K562 (cell line): ENCODE results near the gene CFAP20DC. TPM values are rescaled to one million over a fixed set of nuclear protein-coding genes. Genes with fewer than 3 reads are reported as not detected.
"Not testable (repeated sequence)": the region's sequence is repeated elsewhere in the genome, so short reads cannot be mapped to it uniquely, and the experiment has no call there.

Experiments
- ATAC-seq: fragments of 200-7000 bp; cut with Tn5 transposase; 3 replicates; pipeline ENCODE4 v1.9.1; 2020; ENCODE audit warnings: moderate library complexity
- BruUV-seq: library from RNA; stranded (reverse); fragments of 400-500 nt; replicated peaks from 2 replicates; lab custom pipeline; 2021; lab: Mats Ljungman, UMichigan
- CTCF ChIA-PET: fragments of 300-600 bp; formaldehyde crosslinking; extraction: SDS; loops from one replicate; lab custom pipeline; 2021; ENCODE audit warnings: low intra/inter-chr PET ratio; lab: Yijun Ruan, JAX
- POLR2A ChIA-PET: fragments of 300-600, 350-650 bp; sonication (Branson Sonifier 250); formaldehyde crosslinking; extraction: SDS; loops from one replicate; lab custom pipeline; 2021; ENCODE audit warnings: antibody characterized with exemption, inconsistent platforms; lab: Yijun Ruan, JAX
- DNase-seq, 4 experiments: peaks; one replicate each; pipeline versions ENCODE4 v3.0.0 to v3.0.0-alpha.2; 2011 to 2018; ENCODE audit warnings: low spot score in 3 of 4, mixed read lengths in 3 of 4; ENCODE audit errors: extremely low read depth in 1 of 4
- FAIRE-seq: peaks from 2 replicates; lab custom pipeline; 2011; peaks lifted over from hg19 to GRCh38; lab: Jason Lieb, UNC
- H2AFZ ChIP-seq: 2 replicates; pipeline ENCODE4 v1.6.0; 2011; ENCODE audit warnings: low read depth, low read length, control low read depth, inconsistent platforms
- H3K27ac ChIP-seq: fragments of 200-600 bp; 3 replicates; pipeline ENCODE4 v1.8.0; 2011; ENCODE audit warnings: low read depth, mild to moderate bottlenecking, control low read depth, inconsistent platforms, low read length, moderate library complexity, mixed read lengths; ENCODE audit errors: extremely low read depth
- H3K27me3 ChIP-seq, 2 experiments: fragments of 300-600 bp in 1 of 2; 2 replicates in 1 of 2; 3 replicates in 1 of 2; pipeline versions ENCODE4 v1.6.0 to v1.8.0; 2011; ENCODE audit warnings: inconsistent platforms in 2 of 2, low read length in 2 of 2, mild to moderate bottlenecking in 1 of 2, mixed read lengths in 1 of 2, moderate library complexity in 1 of 2; ENCODE audit not compliant: control insufficient read depth in 2 of 2, insufficient read depth in 2 of 2
- H3K36me3 ChIP-seq: fragments of 300-600 bp; 3 replicates; pipeline ENCODE4 v1.8.0; 2011; ENCODE audit warnings: mild to moderate bottlenecking, low read length, inconsistent platforms; ENCODE audit not compliant: control insufficient read depth, insufficient read depth
- H3K4me1 ChIP-seq, 2 experiments: fragments of 200-600 bp in 1 of 2; replicated peaks in 1 of 2; 2 replicates in 1 of 2; 3 replicates in 1 of 2; pipeline versions ENCODE4 v1.5.1 to v1.8.0; 2011; ENCODE audit warnings: inconsistent platforms in 2 of 2, low read length in 2 of 2, mild to moderate bottlenecking in 1 of 2, mixed read lengths in 1 of 2, moderate library complexity in 1 of 2; ENCODE audit not compliant: control insufficient read depth in 2 of 2, insufficient read depth in 2 of 2
- H3K4me2 ChIP-seq: 2 replicates; pipeline ENCODE4 v1.6.1; 2011; ENCODE audit warnings: low read length, control low read depth, inconsistent platforms, mixed read lengths; ENCODE audit not compliant: insufficient read depth
- H3K4me3 ChIP-seq: fragments of 200-600 bp; sonication (generic), shearing (Covaris generic); 2 replicates; pipeline ENCODE4 v1.5.1; 2016; ENCODE audit warnings: control low read depth, inconsistent platforms
- H3K79me2 ChIP-seq: fragments of 200-600 bp; 3 replicates; pipeline ENCODE4 v1.8.0; 2011; ENCODE audit warnings: low read length, inconsistent platforms; ENCODE audit not compliant: control insufficient read depth, insufficient read depth
- H3K9ac ChIP-seq, 2 experiments: 2 replicates each; pipeline versions ENCODE4 v1.6.0 to v1.6.1; 2011; ENCODE audit warnings: low read depth in 2 of 2, low read length in 2 of 2, control low read depth in 1 of 2, inconsistent platforms in 1 of 2, mild to moderate bottlenecking in 1 of 2, mixed read lengths in 1 of 2; ENCODE audit not compliant: insufficient read depth in 1 of 2
- H3K9me1 ChIP-seq: one replicate; pipeline ENCODE4 v1.6.0; 2011; ENCODE audit warnings: inconsistent platforms, mild to moderate bottlenecking, low read length, moderate library complexity; ENCODE audit not compliant: control insufficient read depth, insufficient read depth
- H3K9me3 ChIP-seq: replicated peaks from 2 replicates; pipeline ENCODE4 v1.5.1; 2011; ENCODE audit warnings: low read depth, low read length, inconsistent platforms; ENCODE audit not compliant: control insufficient read depth, insufficient read depth
- H4K20me1 ChIP-seq: replicated peaks from 2 replicates; pipeline ENCODE4 v1.6.1; 2011; ENCODE audit warnings: low read length, inconsistent platforms, mixed read lengths; ENCODE audit not compliant: control insufficient read depth, insufficient read depth
- ETS2 ChIP-seq: IDR thresholded peaks from 2 replicates; pipeline ENCODE4 v1.6.1; 2016; ENCODE audit warnings: borderline replicate concordance, missing genetic modification characterization, mild to moderate bottlenecking, moderate library complexity, missing compliant biosample characterization; ENCODE audit not compliant: poor library complexity, severe bottlenecking
- KDM5B ChIP-seq: fragments of 200-600 bp; sonication (generic); IDR thresholded peaks from 2 replicates; pipeline ENCODE4 v1.6.1; 2012; ENCODE audit warnings: low read depth, mild to moderate bottlenecking, moderate library complexity, low read length, control low read depth, inconsistent platforms; ENCODE audit not compliant: insufficient replicate concordance
- SIRT6 ChIP-seq: IDR thresholded peaks from one replicate; pipeline ENCODE4 v1.6.1; 2012; ENCODE audit warnings: low read depth, mild to moderate bottlenecking, control low read depth, inconsistent platforms, low read length, moderate library complexity
- SOX6 ChIP-seq: fragments of 450-650 bp; IDR thresholded peaks from 2 replicates; pipeline ENCODE4 v1.6.1; 2014; ENCODE audit warnings: mild to moderate bottlenecking
- ZNF146 ChIP-seq: IDR thresholded peaks from one replicate; pipeline ENCODE4 v1.6.1; 2018; ENCODE audit warnings: missing compliant biosample characterization; ENCODE audit not compliant: unreplicated experiment
- WGBS: fragments of 100-300 bp; shearing (Covaris generic); methylation state at CpG from one replicate; pipeline ENCODE4 v1.1.6; 2016; ENCODE audit warnings: low coverage, mixed read lengths; ENCODE audit not compliant: insufficient coverage; ENCODE audit errors: missing lambda C conversion rate; 5-methylcytosine and 5-hydroxymethylcytosine counted together
- in situ Hi-C: fragments of 300-500 bp; cut with MboI; formaldehyde crosslinking; loops from 4 replicates; pipeline ENCODE4 v1.15.0; 2018; ENCODE audit warnings: inconsistent platforms, mixed read lengths
- intact Hi-C: fragments of 100-400 bp; cut with micrococcal nuclease; formaldehyde crosslinking; loops from 2 replicates; pipeline ENCODE4 v1.14.2; 2022
- polyA plus RNA-seq, 8 experiments: library from polyadenylated mRNA; depleted of rRNA in 4 of 8; stranded (reverse) in 5 of 8; unstranded in 3 of 8; fragments of >200 nt; fragmentation: Nextera tagmentation in 2 of 8; fragmentation: Illumina TruSeq in 1 of 8; extraction: Ambion mirVana in 2 of 8; extraction: Trizol in 1 of 8; gene quantifications; 2 replicates each; pipeline versions ENCODE4 v1.2.1 to v1.2.3, GENCODE V29; 2011 to 2014; ENCODE audit warnings: inconsistent platforms in 1 of 8, missing spikeins in 1 of 8
- total RNA-seq, 7 experiments: library from RNA; depleted of rRNA in 6 of 7; stranded (reverse); fragments of >200 nt in 6 of 7; fragmentation: Illumina TruSeq in 2 of 7; extraction: Trizol in 2 of 7; gene quantifications; 2 replicates each; pipeline versions ENCODE4 v1.2.1 to v1.2.3, GENCODE V29; 2011 to 2021; ENCODE audit warnings: low replicate concordance in 1 of 7
- TF ChIP-seq, protein P1 (sequence below): fragments of 450-650 bp; IDR thresholded peaks from 2 replicates; pipeline ENCODE4 v1.7.0; 2016; ENCODE audit warnings: borderline replicate concordance
- TF ChIP-seq, protein P2 (sequence below): fragments of 450-650 bp; IDR thresholded peaks from 2 replicates; pipeline ENCODE4 v1.6.1; 2017; ENCODE audit warnings: mild to moderate bottlenecking, moderate library complexity

Gene CFAP20DC
- total and polyA plus RNA-seq, 9 of the 15 experiments (the other 6 are each of a cell fraction or from before 2014, with no cell fraction given), result 1.6 to 5.9 (median 4.6) TPM

DNA sequence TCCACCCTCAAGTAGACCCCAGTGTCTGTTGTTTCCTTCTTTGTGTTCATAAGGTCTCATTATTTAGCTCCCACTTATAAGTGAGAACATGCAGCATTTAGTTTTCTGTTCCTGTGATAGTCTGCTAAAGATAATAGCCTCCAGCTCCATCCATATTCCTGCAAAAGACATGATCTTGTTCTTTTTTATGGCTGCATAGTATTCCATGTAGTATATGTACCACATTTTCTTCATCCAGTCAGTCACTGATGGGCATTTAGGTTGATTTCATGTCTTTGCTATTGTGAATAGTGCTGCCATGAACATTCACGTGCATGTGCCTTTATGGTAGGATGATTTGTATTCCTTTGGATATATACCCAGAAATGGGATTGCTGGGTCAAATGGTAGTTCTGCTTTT is 82.0 kb downstream of the CFAP20DC start:
- CTCF ChIA-PET, H3K9me3 ChIP-seq, H3K9ac ChIP-seq, FAIRE-seq, H3K4me3 ChIP-seq, BruUV-seq, H4K20me1 ChIP-seq, H3K4me1 ChIP-seq, H2AFZ ChIP-seq, in situ Hi-C loops, H3K36me3 ChIP-seq, H3K9me1 ChIP-seq, POLR2A ChIA-PET, H3K79me2 ChIP-seq, intact Hi-C loops, ATAC-seq, DNase-seq, H3K27me3 ChIP-seq, H3K27ac ChIP-seq, H3K4me2 ChIP-seq: not testable (repeated sequence)
- 11% methylated on average over 1 of the region's 1 CpG for WGBS
- peak; percentile 81 for TF ChIP-seq ZNF146 (CRISPR knock-in tag)

DNA sequence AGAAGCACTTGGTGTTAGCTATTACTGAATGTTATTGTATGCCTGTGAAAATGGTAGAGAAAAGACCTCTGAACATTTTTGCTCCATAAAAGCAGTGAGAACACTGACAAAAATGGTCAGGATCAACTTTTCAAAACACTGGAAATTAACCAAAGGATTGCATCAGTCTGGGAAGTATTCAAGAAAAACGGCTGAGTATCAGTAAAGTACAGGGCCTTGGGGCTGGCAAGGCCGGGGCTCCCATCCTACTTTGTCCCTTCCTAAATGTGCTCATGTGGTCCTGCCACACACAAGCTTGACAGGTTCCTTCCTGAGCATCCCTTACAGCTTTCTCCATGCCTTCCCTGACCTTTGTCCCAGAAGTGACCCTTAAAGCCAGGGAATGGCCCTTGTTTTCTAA is 84.0 kb downstream of the CFAP20DC start:
- CTCF ChIA-PET, result no interaction called here
- POLR2A ChIA-PET, result interaction anchor here (0.7 kb wide), 1 partner anchor 1668 kb away, joined by 3 read pairs; no protein-coding TSS in a partner anchor
- no TSS peak for BruUV-seq

More for the DNA sequence above, 84.0 kb downstream of the CFAP20DC start:
- TF ChIP-seq KDM5B, result no peak
- TF ChIP-seq SIRT6, result no peak
- TF ChIP-seq, protein P1, sequence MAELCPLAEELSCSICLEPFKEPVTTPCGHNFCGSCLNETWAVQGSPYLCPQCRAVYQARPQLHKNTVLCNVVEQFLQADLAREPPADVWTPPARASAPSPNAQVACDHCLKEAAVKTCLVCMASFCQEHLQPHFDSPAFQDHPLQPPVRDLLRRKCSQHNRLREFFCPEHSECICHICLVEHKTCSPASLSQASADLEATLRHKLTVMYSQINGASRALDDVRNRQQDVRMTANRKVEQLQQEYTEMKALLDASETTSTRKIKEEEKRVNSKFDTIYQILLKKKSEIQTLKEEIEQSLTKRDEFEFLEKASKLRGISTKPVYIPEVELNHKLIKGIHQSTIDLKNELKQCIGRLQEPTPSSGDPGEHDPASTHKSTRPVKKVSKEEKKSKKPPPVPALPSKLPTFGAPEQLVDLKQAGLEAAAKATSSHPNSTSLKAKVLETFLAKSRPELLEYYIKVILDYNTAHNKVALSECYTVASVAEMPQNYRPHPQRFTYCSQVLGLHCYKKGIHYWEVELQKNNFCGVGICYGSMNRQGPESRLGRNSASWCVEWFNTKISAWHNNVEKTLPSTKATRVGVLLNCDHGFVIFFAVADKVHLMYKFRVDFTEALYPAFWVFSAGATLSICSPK, result no peak
- no peak for TF ChIP-seq SOX6
- no peak for TF ChIP-seq ETS2 (tag)
- TF ChIP-seq, protein P2, sequence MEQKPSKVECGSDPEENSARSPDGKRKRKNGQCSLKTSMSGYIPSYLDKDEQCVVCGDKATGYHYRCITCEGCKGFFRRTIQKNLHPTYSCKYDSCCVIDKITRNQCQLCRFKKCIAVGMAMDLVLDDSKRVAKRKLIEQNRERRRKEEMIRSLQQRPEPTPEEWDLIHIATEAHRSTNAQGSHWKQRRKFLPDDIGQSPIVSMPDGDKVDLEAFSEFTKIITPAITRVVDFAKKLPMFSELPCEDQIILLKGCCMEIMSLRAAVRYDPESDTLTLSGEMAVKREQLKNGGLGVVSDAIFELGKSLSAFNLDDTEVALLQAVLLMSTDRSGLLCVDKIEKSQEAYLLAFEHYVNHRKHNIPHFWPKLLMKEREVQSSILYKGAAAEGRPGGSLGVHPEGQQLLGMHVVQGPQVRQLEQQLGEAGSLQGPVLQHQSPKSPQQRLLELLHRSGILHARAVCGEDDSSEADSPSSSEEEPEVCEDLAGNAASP, result peak; percentile 22; the same call in 1 of the 2 replicates
- DNase-seq (no peak), ATAC-seq (no peak), FAIRE-seq (no peak)
- no peak overlapping the region for H2AFZ ChIP-seq
- no peaks in the 10 kb centered on the region for H3K27me3 ChIP-seq
- H3K4me3 ChIP-seq, result no peak overlapping the region
- no peak overlapping the region for H3K27ac ChIP-seq
- H3K9ac ChIP-seq, result no peak overlapping the region
- 23% methylated on average over 2 of the region's 2 CpGs for WGBS
- intact Hi-C loops, result no loop called here
- H3K79me2 ChIP-seq, result no peaks in the 10 kb centered on the region
- no peaks in the 10 kb centered on the region; a peak in 1 of 5 replicates for H3K4me1 ChIP-seq
- H4K20me1 ChIP-seq, result no peaks in the 10 kb centered on the region
- H3K4me2 ChIP-seq, result no peak overlapping the region
- in situ Hi-C loops, result no loop called here
- no peaks in the 10 kb centered on the region for H3K9me3 ChIP-seq
- H3K9me1 ChIP-seq, result no peaks in the 10 kb centered on the region
- no peaks in the 10 kb centered on the region for H3K36me3 ChIP-seq
